HG03159 (cell line): ENCODE measurements around the gene TGM3.
"Not testable (repeated sequence)": the region's sequence is repeated elsewhere in the genome, so short reads cannot be mapped to it uniquely, and the experiment has no call there.

Source experiments
- ATAC-seq: cut with Tn5 transposase; IDR thresholded peaks from one replicate; pipeline ENCODE4 v1.9.1; 2021; ENCODE audit warnings: mild to moderate bottlenecking, moderate library complexity; ENCODE audit not compliant: unreplicated experiment

The TGM3 gene, protein sequence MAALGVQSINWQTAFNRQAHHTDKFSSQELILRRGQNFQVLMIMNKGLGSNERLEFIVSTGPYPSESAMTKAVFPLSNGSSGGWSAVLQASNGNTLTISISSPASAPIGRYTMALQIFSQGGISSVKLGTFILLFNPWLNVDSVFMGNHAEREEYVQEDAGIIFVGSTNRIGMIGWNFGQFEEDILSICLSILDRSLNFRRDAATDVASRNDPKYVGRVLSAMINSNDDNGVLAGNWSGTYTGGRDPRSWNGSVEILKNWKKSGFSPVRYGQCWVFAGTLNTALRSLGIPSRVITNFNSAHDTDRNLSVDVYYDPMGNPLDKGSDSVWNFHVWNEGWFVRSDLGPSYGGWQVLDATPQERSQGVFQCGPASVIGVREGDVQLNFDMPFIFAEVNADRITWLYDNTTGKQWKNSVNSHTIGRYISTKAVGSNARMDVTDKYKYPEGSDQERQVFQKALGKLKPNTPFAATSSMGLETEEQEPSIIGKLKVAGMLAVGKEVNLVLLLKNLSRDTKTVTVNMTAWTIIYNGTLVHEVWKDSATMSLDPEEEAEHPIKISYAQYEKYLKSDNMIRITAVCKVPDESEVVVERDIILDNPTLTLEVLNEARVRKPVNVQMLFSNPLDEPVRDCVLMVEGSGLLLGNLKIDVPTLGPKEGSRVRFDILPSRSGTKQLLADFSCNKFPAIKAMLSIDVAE

DNA sequence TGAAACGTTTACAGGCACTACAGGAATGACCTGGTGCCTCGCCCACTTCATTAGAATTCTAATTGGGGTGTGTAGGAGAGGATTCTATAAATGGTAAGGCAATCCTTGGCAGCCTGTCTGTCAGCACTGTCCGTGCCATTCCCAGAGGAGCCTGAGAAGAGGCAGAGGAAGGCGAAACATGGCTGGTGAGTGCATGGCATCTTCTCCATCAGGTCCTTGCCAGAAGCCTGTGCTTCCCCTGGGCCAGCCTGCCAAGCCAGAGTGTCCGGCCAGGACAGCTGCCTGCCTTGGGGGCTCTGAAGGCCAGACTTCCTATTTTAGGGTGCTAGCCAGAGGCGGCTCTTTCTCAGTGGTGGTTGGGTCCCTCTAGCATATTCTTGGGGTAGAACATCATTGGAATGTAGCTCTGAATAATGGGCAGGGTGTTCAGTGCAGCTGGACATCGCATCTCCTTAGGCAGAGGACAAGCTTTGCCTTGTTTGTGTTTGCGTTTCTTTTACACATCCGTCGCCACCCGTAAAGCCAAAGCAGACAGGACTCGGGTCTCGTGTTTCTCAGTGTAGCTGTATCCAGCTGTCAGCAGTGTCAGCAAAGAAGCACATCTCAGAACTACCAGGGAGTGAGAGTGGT, at the start of gene TGM3:
Gene TGM3 (plus strand): TSS at position 116 of the 630 bp plus-strand sequence. CDS start 63 bp downstream, at position 179.
- no peak for ATAC-seq

GRCh38 chr20:2246069-2246491, 49.7 kb upstream of the TGM3 start:
- ATAC-seq, result no peak

- ATAC-seq, result no peak
Measured at GRCh38 chr20:2248837-2249236, 47.0 kb upstream of the TGM3 start.

DNA sequence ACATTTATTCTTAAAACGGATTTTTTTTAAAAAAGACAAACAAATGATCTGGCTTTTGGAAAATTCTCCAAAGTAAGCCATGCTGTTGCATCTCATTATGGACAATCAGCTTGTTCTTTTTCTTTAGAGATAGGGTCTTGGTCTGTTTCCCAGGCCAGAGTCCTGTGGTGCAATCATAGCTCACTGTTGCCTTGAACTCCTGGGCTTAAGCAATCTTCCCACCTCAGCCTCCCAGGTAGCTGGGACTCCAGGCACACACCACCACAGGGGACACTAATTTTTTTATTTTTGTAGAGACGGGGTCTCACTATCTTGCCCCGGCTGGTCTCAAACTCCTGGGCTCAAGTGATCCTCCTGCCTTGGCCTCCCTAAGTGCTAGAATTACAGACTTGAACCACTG, 45.9 kb upstream of the TGM3 start:
- no peak for ATAC-seq

GRCh38 chr20:2252419-2252997, 43.3 kb upstream of the TGM3 start:
- no peak for ATAC-seq

DNA sequence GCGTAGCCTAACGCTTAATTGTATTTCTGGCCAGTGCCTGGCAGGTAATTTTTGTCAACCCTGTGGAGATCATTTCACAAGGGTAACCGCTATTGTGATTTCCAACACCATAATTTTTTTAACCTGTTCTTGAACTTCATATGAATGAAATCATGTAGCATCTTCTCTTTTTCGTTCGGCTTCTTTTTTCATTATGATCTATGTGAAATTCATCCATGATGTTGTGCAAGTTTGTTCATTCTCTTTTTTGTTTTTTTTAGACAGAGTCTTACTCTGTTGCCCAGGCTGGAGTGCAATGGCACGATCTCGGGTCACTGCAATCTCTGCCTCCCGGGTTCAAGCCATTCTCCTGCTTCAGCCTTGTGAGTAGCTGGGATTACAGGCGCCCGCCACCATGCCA, 42.5 kb upstream of the TGM3 start:
- ATAC-seq, result no peak

- no peak for ATAC-seq
Measured at GRCh38 chr20:2254333-2254732, 41.5 kb upstream of the TGM3 start.

- no peak for ATAC-seq
Measured at GRCh38 chr20:2255926-2256531, 39.8 kb upstream of the TGM3 start.

- no peak for ATAC-seq
Measured at GRCh38 chr20:2259731-2260130, 36.1 kb upstream of the TGM3 start.

DNA sequence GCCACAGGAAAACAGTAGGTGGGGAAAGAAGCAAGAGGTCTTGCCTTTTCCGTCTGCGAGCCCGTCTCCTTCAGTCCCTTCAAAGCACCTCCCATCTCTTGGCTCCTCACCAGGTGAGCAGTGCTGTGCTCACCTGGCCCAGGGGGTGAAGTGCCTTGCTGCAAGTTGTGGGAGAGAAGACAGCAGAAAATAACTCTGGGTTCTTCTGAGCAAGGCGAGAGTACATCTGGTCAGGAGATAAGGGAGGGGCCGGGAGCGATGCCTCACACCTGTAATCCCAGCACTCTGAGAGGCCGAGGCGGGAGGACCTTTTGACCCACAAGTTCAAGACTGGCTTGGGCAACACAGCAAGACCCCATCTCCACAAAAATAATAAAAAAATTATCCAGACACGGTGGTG, 35.6 kb upstream of the TGM3 start:
- no peak for ATAC-seq

DNA sequence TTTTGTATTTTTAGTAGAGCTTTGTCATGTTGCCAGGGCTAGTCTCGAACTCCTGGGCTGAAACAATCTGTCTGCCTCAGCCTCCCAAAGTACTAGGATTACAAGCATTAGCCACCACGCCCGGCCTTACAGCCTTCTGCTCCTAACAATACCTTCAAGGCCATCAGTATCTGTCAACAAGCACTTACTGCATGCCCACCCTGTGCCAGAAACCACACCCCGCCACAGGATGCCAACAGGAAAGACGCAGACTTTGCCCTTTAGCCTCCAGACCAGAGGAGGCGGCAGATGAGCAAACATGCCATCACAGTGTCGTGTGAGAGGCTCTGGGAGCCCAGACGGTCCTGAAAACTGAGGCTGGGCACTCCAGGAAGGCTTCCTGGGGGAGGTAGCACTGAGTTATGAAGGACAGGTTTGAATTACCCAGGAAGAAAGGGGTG, 34.7 kb upstream of the TGM3 start:
- ATAC-seq, result no peak

GRCh38 chr20:2261629-2262028, 34.2 kb upstream of the TGM3 start:
- no peak for ATAC-seq

GRCh38 chr20:2264118-2264517, 31.7 kb upstream of the TGM3 start:
- no peak for ATAC-seq

GRCh38 chr20:2264621-2265374, 31.0 kb upstream of the TGM3 start:
- ATAC-seq, result not testable (repeated sequence)

DNA sequence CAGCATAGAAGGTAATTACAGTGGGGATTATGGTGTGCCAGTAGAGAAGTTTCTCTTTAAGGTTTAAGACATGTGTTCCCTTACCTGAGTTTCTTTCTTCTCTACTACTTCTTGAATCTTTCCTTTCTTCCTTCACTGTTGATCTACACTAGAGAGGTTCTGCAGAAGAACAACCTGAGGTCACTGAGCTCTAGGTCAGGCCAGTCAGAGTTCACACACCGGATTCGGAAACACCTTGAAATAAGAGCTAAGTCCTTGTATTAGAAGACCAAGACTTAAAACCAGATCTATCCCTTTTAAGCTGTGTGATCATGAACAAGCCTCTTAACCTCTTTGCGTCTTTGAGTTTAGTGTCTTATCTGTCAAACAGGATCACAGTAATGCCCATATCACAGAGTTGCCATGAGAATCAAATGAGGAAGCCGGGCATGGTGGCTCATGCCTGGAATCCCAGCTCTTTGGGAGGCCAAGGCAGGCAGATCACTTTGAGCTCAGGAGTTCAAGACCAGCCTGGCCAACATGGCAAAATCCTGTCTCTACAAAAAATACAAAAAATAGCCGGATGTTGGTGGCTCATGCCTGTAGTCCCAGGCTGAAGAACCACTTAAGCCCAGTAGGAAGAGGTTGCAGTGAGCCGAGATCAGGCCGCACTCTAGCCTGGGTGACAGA, 22.0 kb upstream of the TGM3 start:
- ATAC-seq, result no peak

- ATAC-seq, result no peak
Measured at GRCh38 chr20:2276015-2276414, 19.8 kb upstream of the TGM3 start.

DNA sequence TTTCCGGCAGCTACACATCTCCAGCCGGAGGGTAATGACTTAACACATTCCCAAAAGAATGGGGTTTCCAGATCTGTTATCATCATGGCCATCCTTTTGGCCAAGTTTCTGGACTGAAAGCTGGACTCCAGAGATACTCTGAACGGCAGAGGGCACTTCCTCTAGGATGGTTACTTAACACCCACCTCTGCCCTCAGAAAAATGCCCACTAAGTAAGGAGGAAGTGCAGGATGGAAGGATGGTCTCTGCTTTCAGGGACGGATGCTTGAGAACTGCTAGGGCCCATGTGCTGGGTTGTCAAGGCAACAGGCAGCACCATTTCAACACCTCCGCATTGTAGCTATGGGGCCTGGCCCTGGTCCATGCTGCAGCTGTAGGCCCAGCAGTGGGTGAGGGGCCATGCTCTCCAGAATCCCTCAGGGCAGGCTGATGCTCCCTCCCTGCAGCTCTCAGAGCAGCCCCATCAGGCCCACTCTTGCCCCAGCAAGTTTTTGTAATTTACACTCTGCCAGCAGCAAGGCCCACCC, 16.5 kb upstream of the TGM3 start:
- ATAC-seq, result no peak

DNA sequence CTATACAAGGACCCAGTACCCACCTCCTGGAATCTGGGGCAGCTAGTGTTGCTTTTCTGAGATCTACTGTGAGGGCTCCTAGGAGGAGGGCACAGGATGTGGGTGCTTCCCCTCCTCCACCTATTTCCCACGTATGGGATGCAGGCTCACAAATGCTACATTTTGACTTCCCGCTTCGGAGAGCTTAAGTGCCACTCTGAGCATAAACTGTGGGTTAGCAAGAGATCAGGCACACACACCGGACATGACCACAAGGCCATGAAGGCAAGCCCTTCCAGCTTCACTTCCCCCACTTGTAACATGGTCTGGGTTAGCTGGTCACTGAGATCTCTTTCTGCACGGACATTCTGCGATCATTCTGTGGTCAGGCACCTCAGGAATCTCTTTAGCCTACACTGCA, 15.7 kb upstream of the TGM3 start:
- ATAC-seq, result no peak

DNA sequence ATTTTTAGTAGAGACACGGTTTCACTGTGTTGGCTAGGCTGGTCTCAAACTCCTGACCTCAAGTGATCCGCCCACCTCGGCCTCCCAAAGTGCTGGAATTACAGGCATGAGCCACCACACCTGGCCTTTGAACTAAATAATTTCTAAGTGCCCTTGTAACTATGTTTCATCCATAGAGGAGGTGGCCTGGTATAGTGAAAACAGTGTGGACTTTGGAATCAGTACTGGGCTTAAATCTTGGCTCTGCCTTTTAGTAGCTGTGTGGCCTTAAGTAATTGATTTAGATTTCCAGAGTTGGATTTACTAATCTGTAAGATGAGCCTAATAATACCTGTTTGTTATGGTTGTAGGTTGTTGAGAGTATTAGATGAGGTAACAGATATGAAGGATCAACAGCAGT, 14.2 kb upstream of the TGM3 start:
- ATAC-seq, result no peak

- no peak for ATAC-seq
Measured at GRCh38 chr20:2282181-2282580, 13.6 kb upstream of the TGM3 start.
